VCaP (cell line): ENCODE measurements around the gene PPP1R2C.

Experiments used
- H3K27ac ChIP-seq: fragments of 450-650 bp; 2 replicates; pipeline ENCODE4 v1.5.1; 2017
- TF ChIP-seq, protein P1 (sequence below): fragments of 450-650 bp; conservative IDR thresholded peaks from 2 replicates; pipeline ENCODE4 v1.5.1; 2017; ENCODE audit warnings: mild to moderate bottlenecking, moderate library complexity

PPP1R2C gene

DNA sequence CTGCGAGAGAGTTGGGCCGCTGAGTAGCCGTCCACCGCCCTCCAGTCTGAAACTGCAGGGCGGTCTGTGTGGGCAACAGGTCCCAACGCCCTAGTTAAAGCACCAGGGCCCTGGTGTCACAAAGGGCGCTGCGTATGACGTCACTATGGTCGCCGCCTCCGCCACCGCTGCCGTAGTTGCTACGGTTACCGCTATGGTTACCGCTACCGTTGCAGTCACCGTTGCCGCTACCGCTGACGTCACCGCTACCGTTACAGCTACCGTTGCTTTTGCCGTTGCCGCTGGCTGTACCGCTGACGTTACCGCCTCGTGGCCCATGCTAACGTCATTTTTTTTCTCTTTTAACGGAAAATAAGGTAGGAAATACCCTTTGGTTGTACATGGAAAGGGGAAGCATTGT is at the start of gene PPP1R2C:
PPP1R2C (minus strand) TSS at position 68 of the 400 bp plus-strand sequence. CDS start 84 bp downstream, outside the sequence.
- TF ChIP-seq, protein P1, sequence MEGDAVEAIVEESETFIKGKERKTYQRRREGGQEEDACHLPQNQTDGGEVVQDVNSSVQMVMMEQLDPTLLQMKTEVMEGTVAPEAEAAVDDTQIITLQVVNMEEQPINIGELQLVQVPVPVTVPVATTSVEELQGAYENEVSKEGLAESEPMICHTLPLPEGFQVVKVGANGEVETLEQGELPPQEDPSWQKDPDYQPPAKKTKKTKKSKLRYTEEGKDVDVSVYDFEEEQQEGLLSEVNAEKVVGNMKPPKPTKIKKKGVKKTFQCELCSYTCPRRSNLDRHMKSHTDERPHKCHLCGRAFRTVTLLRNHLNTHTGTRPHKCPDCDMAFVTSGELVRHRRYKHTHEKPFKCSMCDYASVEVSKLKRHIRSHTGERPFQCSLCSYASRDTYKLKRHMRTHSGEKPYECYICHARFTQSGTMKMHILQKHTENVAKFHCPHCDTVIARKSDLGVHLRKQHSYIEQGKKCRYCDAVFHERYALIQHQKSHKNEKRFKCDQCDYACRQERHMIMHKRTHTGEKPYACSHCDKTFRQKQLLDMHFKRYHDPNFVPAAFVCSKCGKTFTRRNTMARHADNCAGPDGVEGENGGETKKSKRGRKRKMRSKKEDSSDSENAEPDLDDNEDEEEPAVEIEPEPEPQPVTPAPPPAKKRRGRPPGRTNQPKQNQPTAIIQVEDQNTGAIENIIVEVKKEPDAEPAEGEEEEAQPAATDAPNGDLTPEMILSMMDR = no peak
- H3K27ac ChIP-seq = no peak within 1 kb of the TSS

DNA sequence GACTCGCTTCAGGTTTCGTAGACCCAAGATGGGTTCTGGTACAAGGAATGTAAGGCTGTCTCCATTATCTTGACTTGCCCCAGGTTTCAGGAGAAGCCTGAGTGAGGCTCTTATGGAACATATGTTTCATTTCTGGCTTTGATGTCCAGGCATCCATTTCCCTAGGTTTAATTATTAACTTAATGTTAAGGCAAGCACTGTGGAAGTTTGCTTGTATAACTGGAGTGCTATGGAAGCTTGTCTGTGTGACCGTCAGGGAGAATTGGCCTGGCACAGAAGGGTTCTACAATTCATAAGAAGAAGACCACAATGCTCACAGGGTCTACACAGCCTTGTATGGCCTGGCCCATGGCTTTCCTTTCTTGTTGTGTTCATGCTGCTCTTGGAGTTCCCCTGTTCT is 47.2 kb upstream of the PPP1R2C start:
- H3K27ac ChIP-seq = no peak overlapping the region
- TF ChIP-seq, protein P1 = no peak

DNA sequence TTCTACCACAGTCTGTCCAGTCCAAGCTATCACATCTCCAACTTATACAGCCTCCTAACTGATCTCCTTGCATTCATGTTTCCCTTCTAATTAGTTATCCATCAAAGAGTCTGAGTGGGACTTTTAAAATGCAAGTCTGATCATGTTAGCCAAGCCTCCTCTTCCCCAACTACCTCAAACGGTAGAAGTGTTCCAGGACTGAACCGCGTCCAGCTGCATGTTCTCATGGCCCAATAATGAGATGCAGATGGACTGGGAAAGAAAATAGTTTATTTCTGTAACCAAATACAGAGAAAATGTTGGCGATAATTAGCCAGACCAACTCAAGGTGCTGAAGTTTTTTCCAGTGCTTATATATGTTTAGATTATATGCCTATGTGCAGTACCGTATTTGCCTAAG is 46.6 kb upstream of the PPP1R2C start:
- no peak overlapping the region for H3K27ac ChIP-seq
- TF ChIP-seq, protein P1 = no peak

DNA sequence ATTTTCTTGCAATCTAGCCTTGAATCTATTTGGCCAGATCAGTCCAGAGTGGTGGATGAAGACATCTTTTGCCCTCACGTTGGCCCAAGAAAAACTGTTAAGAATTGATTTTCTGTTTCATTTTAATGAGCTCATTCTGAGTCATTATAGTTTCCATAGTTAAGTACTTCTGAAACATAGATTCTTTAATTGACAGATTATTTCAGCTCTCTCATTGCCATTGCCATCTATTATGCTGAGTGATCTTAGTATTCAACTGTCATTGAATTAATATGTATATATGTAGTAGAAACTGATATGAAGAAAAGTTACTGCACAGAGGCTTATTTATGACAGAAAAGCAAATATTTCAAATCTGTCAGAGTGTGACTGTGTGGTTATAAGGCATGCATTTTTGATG is 45.5 kb upstream of the PPP1R2C start:
- TF ChIP-seq, protein P1 = no peak
- no peak overlapping the region for H3K27ac ChIP-seq

DNA sequence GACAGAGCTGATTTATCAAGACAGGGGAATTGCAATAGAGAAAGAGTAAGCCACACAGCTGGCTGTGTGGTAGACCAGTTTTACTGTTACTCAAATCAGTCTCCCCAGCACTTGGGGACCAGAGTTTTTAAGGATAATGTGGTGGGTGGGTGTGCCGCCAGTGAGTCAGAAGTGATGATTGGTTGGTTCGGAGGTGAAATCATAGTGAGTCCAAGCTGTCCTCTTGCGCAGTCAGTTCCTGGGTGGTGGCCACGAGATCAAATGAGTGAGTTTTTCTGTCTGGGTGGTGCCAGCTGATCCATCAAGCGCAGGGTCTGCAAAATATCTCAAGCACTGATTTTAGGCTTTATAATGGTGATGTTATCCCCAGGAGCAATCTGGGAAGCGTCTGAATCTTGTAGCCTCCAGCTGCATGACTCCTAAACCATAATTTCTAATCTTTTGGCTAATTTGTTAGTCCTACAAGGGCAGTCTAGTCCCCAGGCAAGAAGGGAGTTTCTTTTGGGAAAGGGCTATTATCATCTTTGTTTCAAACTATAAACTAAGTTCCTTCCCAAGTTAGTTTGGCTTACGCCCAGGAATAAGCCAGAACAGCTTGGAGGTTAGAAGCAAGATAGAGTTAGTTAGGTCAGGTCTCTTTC is 44.0 kb upstream of the PPP1R2C start:
- H3K27ac ChIP-seq = no peak overlapping the region
- TF ChIP-seq, protein P1 = no peak

DNA sequence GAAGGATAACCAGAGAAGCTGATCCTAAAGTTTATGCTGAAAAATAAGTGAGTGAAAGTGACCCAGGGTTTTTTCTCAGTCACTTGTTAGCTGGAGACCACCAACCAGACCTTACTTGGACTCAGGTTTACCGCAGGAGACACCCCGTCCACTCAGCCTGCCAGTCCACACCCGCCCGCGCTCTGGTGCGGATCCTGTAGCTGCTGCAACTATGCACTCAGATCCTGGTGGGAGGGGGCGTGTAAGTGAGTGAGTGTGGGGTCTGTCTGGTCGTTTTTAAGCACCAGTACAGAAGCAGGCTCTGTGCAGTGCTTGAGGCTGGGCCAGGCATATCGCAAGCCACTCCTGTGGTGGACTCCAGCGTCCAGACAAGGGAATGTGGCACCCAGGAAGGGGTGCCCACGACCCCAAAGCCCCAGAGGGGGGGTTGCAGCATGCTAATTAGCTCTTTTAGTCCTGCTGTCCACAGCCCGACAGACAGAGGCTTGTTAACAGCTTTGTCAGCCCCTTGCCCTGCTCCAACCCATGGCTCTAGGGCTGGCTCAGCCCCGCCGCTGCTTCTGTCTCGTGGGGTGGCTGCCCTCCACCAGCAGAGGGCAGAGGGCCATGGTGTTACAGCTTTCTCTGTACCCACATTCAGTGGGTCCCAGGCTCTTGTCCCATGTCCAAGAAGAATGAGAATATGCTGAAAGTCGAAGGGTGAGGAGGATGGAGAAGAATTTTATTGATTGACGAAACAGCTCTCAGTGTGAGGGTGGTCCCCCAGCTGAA is 40.4 kb upstream of the PPP1R2C start:
- no peak overlapping the region for H3K27ac ChIP-seq
- TF ChIP-seq, protein P1 = no peak

DNA sequence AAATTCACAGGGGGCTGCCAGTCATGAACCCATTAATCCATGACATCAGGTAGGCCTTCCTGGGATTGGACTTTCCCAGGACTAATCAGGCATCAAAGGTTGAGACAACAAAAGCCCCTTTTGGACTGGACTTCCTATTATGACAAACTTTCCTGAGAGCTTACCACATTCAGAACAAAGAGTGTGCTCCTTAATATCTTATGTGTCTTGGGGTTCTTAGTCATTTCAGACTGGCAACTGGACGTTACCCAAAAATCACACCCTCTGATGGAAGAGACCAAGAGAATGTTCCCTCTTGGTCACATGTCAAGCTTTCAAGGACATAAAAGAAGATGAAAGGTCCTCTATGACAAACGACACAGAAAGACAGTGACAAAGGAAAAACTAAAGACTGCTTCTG is 31.6 kb upstream of the PPP1R2C start:
- TF ChIP-seq, protein P1 = no peak
- H3K27ac ChIP-seq = no peak overlapping the region
